Measurements from ENCODE around the gene PMFBP1. TPM values are rescaled to one million over a fixed set of nuclear protein-coding genes. Genes with fewer than 3 reads are reported as not detected.

Gene PMFBP1
- total RNA-seq, 1 experiment from 2014 or later, result 2.7 TPM

DNA sequence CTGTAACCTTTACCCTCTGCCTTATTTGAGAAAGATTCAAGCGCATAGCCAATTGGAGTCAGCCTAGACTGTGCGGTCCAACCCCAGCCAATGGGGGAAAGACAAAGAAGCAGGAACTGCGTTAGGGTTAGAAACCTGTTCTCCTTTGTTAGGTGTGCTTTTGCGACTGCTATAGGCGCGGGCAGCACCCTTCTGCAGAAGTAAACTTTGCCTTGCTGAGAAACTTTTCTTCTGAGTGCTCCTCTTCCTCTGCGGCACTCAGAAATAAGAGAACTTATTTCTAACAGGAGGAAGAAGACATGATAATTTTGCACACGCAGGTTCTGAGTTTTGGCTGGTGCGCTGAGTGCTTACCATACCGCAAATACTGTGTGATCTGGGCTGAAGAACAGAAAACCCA, 87.5 kb downstream of the PMFBP1 start:
- Histone ChIP-seq H3K27ac (ENCODE audit: insufficient read length, low read depth, low read length) (no peak overlapping the region), H3K56ac (ENCODE audit: insufficient read length, low read depth, low read length) (no peak overlapping the region), H2BK15ac (ENCODE audit: low read depth, low read length) (no peak overlapping the region), H3K4me1 (ENCODE audit: insufficient read depth, low read length) (no peaks in the 10 kb centered on the region), H3K14ac (ENCODE audit: insufficient read depth, low read length) (no peak overlapping the region), H3K4ac (ENCODE audit: low read depth, low read length) (no peak overlapping the region), H4K5ac (ENCODE audit: insufficient read length, low read depth, low read length) (no peak overlapping the region), H3K79me2 (ENCODE audit: insufficient read depth, low read length) (no peaks in the 10 kb centered on the region), H3K9ac (ENCODE audit: extremely low read depth, insufficient read length, low read length) (no peak overlapping the region), H4K20me1 (ENCODE audit: control insufficient read depth, insufficient read depth, insufficient read length) (no peaks in the 10 kb centered on the region), H2BK120ac (ENCODE audit: low read depth, low read length, poor library complexity, severe bottlenecking) (no peak overlapping the region), H3K9me3 (ENCODE audit: control insufficient read depth, low read depth, low read length) (peaks cover 7% of the 10 kb centered on the region), H3K4me2 (ENCODE audit: insufficient read depth, insufficient read length, low read length) (no peak overlapping the region), H3T11ph (ENCODE audit: low read length) (no peak overlapping the region), H3K23ac (ENCODE audit: insufficient read length, low read depth, low read length) (no peak overlapping the region), H2BK12ac (ENCODE audit: insufficient read length, low read depth, low read length) (no peak overlapping the region), H3K18ac (ENCODE audit: insufficient read length, low read depth, low read length) (no peak overlapping the region), H2AFZ (ENCODE audit: low read length) (no peak overlapping the region), H2BK20ac (ENCODE audit: low read depth, low read length, poor library complexity, severe bottlenecking) (no peak overlapping the region), H2BK5ac (ENCODE audit: insufficient read length, low read length) (no peak overlapping the region), H3K27me3 (ENCODE audit: insufficient read depth, low read length) (no peaks in the 10 kb centered on the region), H3K79me1 (ENCODE audit: insufficient read depth, low read depth, low read length, poor library complexity, severe bottlenecking) (no peaks in the 10 kb centered on the region), H3K23me2 (ENCODE audit: insufficient read length, low read depth, low read length, poor library complexity, severe bottlenecking) (no peaks in the 10 kb centered on the region), H4K91ac (ENCODE audit: insufficient read length, low read depth, low read length) (no peak overlapping the region), H4K8ac (replicated peaks; ENCODE audit: insufficient read length, low read depth, low read length) (no peak overlapping the region), H2AK5ac (ENCODE audit: insufficient read length, low read length) (no peak overlapping the region)
- H3K36me3 Mint-ChIP-seq (ENCODE audit: insufficient read depth in 1 of 3, low read depth in 3 of 3), result peaks cover 22 to 42% (median 41%) of the 10 kb centered on the region in 3 experiments
- peaks cover 0 to 5% of the 10 kb centered on the region in 2 experiments; a peak in 2 of 4 replicates for H3K4me1 Mint-ChIP-seq
- TF ChIP-seq, protein P1, sequence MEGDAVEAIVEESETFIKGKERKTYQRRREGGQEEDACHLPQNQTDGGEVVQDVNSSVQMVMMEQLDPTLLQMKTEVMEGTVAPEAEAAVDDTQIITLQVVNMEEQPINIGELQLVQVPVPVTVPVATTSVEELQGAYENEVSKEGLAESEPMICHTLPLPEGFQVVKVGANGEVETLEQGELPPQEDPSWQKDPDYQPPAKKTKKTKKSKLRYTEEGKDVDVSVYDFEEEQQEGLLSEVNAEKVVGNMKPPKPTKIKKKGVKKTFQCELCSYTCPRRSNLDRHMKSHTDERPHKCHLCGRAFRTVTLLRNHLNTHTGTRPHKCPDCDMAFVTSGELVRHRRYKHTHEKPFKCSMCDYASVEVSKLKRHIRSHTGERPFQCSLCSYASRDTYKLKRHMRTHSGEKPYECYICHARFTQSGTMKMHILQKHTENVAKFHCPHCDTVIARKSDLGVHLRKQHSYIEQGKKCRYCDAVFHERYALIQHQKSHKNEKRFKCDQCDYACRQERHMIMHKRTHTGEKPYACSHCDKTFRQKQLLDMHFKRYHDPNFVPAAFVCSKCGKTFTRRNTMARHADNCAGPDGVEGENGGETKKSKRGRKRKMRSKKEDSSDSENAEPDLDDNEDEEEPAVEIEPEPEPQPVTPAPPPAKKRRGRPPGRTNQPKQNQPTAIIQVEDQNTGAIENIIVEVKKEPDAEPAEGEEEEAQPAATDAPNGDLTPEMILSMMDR (conservative IDR thresholded peaks at IDR 0.05), result no peak
- peaks cover 4 to 5% of the 10 kb centered on the region in 2 experiments; a peak in 3 of 5 replicates for H3K9me3 Mint-ChIP-seq
- H3K27me3 Mint-ChIP-seq (ENCODE audit: low read depth), result no peaks in the 10 kb centered on the region
- no peak overlapping the region for H3K27ac Mint-ChIP-seq
- WGBS (ENCODE audit: extremely low coverage, insufficient read length, low lambda C conversion rate), result no CpG with 5 or more reads among the region's 10 CpGs
- no peak for DNase-seq
- H3K4me3 Mint-ChIP-seq, result no peak overlapping the region
